DMS79 treated with DMSO at 0.1 percent for 48 hours (cell line): ENCODE measurements around the gene DHX16.
"Not testable (repeated sequence)": the region's sequence is repeated elsewhere in the genome, so short reads cannot be mapped to it uniquely, and the experiment has no call there.

Experiments
- DNase-seq: peaks from one replicate; lab custom pipeline; 2025; lab: John Stamatoyannopoulos, UW

Gene DHX16

GRCh38 chr6:30672445-30673253 is at the start of gene DHX16:
Gene DHX16 (minus strand): TSS chr6:30673006. CDS start chr6:30672841, 165 bp downstream.
- peak; percentile 90 for DNase-seq

DNA sequence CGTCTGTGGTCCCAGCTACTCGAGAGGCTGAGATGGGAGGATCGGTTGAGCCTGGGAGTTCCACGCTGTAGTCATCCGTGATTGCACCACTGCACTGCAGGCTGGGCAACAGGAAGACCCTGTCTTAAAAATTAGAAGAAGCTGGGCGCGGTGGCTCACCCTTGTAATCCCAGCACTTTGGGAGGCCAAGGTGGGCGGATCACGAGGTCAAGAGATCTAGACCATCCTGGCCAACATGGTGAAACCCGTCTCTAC is 49.1 kb upstream of the DHX16 start:
- DNase-seq, result not testable (repeated sequence)

- DNase-seq, result peak; percentile 81
Measured at GRCh38 chr6:30721198-30722024, 48.6 kb upstream of the DHX16 start.

DNA sequence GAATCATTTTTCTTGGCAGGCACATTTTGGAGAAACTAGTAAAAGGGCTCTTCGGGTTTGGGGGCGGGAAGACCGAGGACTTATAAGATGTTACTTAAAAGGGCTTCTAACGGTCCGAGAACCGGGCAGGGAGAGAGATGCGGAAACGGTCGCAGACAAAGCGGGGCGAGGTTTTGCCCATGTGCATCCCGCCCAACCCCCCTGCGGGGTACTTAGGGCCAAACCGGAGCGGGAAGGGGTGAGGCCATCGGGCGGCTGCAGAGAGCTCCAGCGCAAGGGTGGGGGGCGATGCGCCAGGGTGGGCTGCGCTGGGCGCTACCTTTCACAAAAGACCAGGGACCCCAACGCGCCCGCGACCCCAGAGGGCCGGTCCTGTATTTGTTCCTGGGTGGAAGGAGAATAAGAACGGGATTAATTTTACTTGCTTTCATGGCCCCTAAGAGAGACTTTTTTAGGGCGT is 48.0 kb upstream of the DHX16 start:
- DNase-seq, result peak; percentile 35

- DNase-seq, result peak; percentile 96
Measured at GRCh38 chr6:30719791-30720737, 47.3 kb upstream of the DHX16 start, which contains the start of gene TUBB. Gene TUBB (plus strand): TSS chr6:30720352. CDS start chr6:30720507, 155 bp downstream.

- DNase-seq, result peak; percentile 81
Measured at GRCh38 chr6:30719356-30719755, 46.5 kb upstream of the DHX16 start.

DNA sequence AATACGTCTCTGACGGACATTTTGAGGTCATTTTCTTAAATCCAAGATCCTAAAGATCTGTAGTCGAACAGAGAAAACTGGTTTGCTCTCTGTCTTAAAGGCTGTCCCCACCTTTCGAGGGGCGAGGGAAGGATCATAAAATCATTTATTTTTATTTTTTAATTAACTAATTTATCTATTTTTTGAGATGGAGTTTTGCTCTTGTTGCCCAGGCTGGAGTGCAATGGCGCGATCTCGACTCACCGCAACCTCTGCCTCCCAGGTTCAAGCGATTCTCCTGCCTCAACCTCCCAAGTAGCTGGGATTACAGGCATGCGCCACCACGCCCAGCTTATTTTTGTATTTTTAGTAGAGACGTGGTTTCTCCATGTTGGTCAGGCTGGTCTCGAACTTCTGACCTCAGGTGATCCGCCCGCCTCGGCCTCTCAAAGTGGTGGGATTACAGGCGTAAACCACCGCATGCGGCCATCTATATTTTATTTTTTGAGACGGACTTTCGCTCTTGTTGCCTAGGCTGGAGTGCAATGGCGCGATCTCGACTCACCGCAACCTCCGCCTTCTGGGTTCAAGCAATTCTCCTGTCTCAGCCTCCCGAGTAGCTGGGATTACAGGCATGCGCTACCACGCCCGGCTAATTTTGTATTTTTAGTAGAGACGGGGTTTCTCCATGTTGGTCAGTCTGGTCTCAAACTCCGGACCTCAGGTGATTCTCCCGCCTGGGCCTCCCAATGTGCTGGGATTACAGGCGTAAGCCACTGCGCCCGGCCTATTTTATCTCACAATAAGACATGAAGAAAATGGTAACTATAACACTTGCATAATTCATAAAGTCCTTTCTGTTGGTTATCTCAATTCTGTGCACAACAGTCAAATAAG is 45.3 kb upstream of the DHX16 start:
- DNase-seq, result not testable (repeated sequence)

GRCh38 chr6:30717129-30717844 is 44.5 kb upstream of the DHX16 start, which contains the start of gene MDC1:
Gene MDC1 (minus strand): TSS chr6:30717281. CDS start chr6:30715175, 2,106 bp downstream.
- DNase-seq, result peak; percentile 100

GRCh38 chr6:30716879-30717128 is 44.0 kb upstream of the DHX16 start:
- no peak for DNase-seq

DNA sequence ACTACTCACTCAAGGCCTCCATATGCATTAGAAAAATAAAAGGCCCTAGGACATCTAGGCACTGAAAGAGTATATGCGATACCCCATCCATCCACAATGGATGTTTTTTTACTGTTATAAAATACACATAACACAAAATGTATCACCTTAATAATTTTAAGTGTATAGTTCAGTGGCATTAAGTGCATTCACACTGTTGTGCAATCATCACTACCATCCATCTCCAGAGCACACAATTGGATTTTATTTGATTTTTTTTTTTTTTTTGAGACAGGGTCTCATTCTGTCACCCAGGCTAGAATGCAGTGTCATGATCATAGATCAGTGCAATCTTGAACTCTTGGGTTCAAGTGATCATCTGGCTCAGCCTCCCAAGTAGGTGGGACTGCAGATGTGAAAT is 41.5 kb upstream of the DHX16 start:
- no peak for DNase-seq

- DNase-seq, result no peak
Measured at GRCh38 chr6:30712441-30712945, 39.7 kb upstream of the DHX16 start.

DNA sequence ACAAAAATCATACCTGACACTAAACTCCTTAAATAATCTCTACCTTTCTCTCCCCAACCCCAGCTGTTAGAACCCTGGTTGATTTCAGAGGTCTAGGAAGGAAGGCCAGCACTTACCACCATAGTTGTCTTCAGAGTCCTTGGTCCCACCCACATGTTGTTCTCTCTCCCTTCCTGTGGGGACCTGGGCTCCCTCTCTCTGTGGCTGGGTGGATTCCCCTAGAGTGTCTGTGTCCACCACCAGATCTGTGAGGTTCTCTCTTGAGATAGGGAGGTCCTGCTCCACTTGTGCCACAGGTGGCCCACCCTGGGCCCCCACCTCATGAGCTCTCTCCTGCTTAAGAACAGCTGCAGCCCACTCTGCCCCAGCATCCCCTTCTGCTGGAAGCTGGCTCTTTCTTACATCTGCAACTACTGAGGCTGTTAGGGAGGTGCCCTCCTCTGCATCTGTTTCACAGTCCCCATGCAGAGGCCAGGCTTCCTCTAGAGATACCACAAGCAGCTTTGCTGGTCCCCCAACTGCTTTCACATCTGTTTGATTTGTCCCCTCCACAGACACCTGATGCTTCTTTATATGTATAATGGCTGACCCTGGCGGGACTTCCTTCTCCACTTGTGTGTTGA is 39.1 kb upstream of the DHX16 start:
- no peak for DNase-seq

DNA sequence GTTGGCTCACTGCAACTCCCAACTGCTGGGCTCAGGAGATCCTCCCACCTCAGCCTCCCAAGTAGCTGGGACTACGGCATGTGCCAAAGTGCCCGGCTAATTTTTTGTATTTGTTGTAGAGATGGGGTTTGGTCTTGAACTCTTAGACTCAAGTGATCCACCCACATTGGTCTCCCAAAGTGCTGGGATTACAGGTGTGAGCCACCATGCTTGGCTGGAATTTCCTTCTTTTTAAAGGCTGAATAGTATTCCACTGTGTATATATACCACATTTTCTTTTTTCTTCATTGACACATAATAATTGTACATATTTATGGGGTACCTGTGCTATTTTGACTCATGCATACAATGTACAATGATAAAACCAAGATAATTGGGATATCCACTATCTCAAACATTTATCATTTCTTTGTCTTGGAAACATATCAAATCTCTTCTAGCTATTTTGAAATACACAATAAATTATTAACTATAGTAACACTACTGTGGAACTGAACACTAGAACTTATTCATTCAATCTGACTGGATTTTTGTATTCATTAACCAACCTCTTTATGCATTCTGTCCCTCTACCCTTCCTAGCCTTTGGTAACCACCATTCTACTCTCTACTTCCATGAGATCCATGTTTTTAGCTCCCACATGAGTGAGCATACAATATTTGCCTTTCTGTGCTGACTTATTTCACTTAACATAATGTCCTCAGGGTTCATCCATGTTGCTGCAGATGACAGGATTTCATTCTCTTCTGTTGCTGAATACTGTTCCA is 36.5 kb upstream of the DHX16 start:
- DNase-seq, result no peak

- DNase-seq, result peak; percentile 90
Measured at GRCh38 chr6:30707281-30707850, 34.6 kb upstream of the DHX16 start.

GRCh38 chr6:30705620-30706019 is 32.8 kb upstream of the DHX16 start:
- no peak for DNase-seq

DNA sequence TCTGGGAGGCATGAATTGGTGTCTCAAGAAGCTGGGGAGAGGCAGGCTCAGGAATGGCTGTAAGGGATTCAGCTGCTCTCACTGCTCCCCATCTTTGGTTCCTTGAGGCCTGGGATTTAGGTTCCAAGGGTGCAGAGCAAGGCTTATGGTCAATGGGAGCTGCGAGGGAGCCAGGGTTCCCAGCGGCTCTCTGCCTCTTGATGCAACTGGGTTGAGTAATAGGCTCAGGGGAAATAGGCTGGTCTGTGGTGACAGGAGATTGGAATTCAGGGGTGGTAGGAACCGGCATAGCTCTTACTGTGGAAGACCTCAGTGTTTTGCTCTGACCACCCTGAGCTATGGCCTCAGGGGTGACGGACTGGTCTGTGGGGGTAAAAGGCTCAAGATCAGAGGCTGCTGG is 31.0 kb upstream of the DHX16 start:
- DNase-seq, result no peak

DNA sequence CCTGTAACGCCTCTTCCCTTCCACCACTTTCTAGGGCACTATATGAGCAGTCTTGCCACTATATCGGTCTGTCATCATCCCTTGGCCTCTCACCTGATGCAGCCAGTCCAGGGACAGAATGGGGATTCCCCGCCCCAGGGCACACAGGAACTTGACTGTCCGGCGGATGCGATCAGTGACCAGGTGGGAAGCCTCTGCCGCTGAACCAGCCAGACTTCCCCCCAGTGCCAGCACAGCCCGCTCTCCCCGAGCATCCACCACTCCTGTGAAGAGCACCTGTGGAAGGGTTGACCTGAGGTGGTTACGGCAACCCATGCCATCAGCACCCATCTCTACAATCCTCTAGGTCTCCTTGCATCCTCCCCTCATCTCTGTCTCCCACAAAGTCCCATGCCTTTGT is 30.2 kb upstream of the DHX16 start:
- no peak for DNase-seq

DNA sequence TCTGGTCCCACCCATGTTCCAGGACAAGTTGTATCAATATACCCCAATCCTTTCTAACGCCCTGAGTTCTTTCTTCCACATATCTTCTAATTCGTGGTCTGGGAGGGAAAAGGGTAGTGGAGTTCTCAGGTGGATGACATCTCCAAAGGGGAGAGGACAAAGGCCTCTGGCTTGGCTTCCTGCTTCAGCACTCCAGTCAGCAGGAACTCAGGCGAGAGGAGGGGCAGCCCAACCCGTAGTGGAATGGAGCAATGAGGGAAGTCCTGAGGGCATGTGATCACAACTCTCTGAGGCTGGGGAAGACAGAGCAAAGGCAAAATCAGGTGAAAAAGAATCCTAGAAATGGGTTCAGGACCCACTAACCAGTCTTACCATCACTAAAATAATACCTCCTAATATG is 27.5 kb upstream of the DHX16 start:
- no peak for DNase-seq

DNA sequence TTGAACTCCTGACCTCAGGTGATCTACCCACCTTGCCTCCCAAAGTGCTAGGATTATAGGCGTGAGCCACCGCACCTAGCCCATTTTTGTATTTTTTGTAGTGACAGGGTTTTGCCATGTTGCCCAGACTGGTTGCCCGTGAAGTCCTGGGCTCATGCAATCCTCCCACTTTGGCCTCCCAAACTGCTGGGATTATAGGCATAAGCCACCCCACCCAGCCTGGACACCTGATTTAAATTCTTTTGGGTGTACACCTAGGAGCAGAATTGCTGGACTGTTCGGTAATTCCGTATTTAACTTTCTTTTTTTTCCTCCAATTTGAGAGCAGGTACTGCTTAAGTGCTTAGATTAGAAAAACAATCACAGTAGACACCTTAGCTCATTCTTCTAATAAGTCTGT is 23.6 kb upstream of the DHX16 start:
- no peak for DNase-seq
